Heart left ventricle (tissue), 16 donors: ENCODE measurements around the gene SORL1-AS1.

Experiments
- ATAC-seq, 4 donors: fragments of 200-7000 bp; cut with Tn5 transposase; one replicate each; pipeline ENCODE4 v1.9.1; 2020 to 2022; ENCODE audit warnings: moderate library complexity in 4 of 4, mild to moderate bottlenecking in 3 of 4, moderate number of reproducible peaks in 1 of 4
- DNase-seq, 5 donors: peaks; one replicate each; pipeline ENCODE4 v3.0.0-alpha.2; 2020
- H3K27ac ChIP-seq, 12 donors: fragments of 200-600 bp; sonication (generic) in 4 of 12; one replicate each; pipeline versions ENCODE4 v1.5.0 to v1.8.0; 2016 to 2022; ENCODE audit warnings: mild to moderate bottlenecking in 2 of 12
- H3K27me3 ChIP-seq, 9 donors: fragments of 200-600 bp; sonication (generic) in 2 of 9; one replicate each; pipeline versions ENCODE4 v1.5.1 to v1.8.0; 2016 to 2022; ENCODE audit warnings: mild to moderate bottlenecking in 3 of 9
- H3K36me3 ChIP-seq, 9 donors: fragments of 200-600 bp; sonication (generic) in 2 of 9; one replicate each; pipeline versions ENCODE4 v1.5.0 to v1.8.0; 2018 to 2022; ENCODE audit warnings: mild to moderate bottlenecking in 2 of 9
- H3K4me1 ChIP-seq, 12 donors: fragments of 200-600 bp; sonication (generic) in 4 of 12; one replicate each; pipeline versions ENCODE4 v1.5.0 to v1.8.0; 2016 to 2022; ENCODE audit warnings: mild to moderate bottlenecking in 3 of 12
- H3K4me3 ChIP-seq, 12 donors: fragments of 200-600 bp; sonication (generic) in 4 of 12; one replicate each; pipeline versions ENCODE4 v1.5.0 to v1.8.0; 2017 to 2022; ENCODE audit warnings: mild to moderate bottlenecking in 9 of 12, moderate library complexity in 4 of 12
- H3K9me3 ChIP-seq, 12 donors: fragments of 200-600 bp; sonication (generic) in 4 of 12; one replicate each; pipeline versions ENCODE4 v1.5.0 to v1.8.0; 2016 to 2022; ENCODE audit warnings: mild to moderate bottlenecking in 1 of 12
- CTCF ChIP-seq, 12 donors: fragments of 200-600 bp; sonication (generic) in 4 of 12; IDR thresholded peaks; one replicate each; pipeline versions ENCODE4 v1.5.0 to v1.8.0; 2018 to 2022; ENCODE audit warnings: antibody characterized with exemption in 12 of 12, mild to moderate bottlenecking in 5 of 12
- POLR2A ChIP-seq, 2 donors: fragments of 450-650 bp; IDR thresholded peaks; one replicate each; pipeline ENCODE4 v1.6.1; 2017; ENCODE audit warnings: antibody characterized with exemption in 2 of 2, mild to moderate bottlenecking in 2 of 2, moderate library complexity in 2 of 2
- WGBS, 4 donors: extraction: QIAGEN DNeasy Blood & Tissue Kit in 2 of 4; methylation state at CpG; one replicate each; pipeline versions ENCODE4 v1.1.5 to v1.1.7; 2013 to 2018; 5-methylcytosine and 5-hydroxymethylcytosine counted together
- intact Hi-C, 10 donors: fragments of 100-400 bp; cut with DNase I; formaldehyde crosslinking; loops; one replicate each; pipeline versions ENCODE4 v1.11.1 to v1.14.2; 2022
- donor health status: ischemic (EF 13 %, LVEDD 7.1; RV severe dilation, severe dysfunction).
- donor health status: healthy with polysubstance abuse.
- donor health status: DM: no; HTN: yes; CAD: no.
- donor health status: DM: no; HTN: no; CAD: no.
- donor health status: ischemic (EF 25% LVEDD 6.9; RV normal size, moderate dysfunction).
- donor health status: ischemic (EF 25% LVEDD 5.7; RV mildly dilated, moderate dysfunction).
- donor health status: healthy.
- donor health status: DM: yes; HTN: yes; CAD: no.
- donor health status: ischemic (EF 35%, LVEDD 5.7; RV mildly dilated, moderate dysfunction).
- donor health status: nonischemic (EF 11% LVEDD 7.7; RV severe dilation, severe dysfunction).
- donor health status: DM: yes; HTN: yes; CAD: no.
- donor health status: PGD.
- donor health status: ischemic (EF 29% LVEDD 5.4; RV normal size, mild dysfunction).
- donor health status: nonischemic (EF 23%, LVEDD 6.1; RV moderate dilation, normal function).

The SORL1-AS1 gene

GRCh38 chr11:121435132-121435531, 17.6 kb downstream of the SORL1-AS1 start:
- TF ChIP-seq CTCF (IDR thresholded peaks at IDR 0.05) = no peak
- TF ChIP-seq POLR2A (IDR thresholded peaks at IDR 0.05) = no peak
- H3K27me3 ChIP-seq = no peaks in the 10 kb centered on the region
- peaks cover 0 to 39% (median 0%) of the 10 kb centered on the region in 12 donors for H3K4me1 ChIP-seq
- no peak overlapping the region for H3K27ac ChIP-seq
- no peaks in the 10 kb centered on the region for H3K36me3 ChIP-seq
- ATAC-seq (no peak), DNase-seq (no peak)
- no peaks in the 10 kb centered on the region for H3K9me3 ChIP-seq
- intact Hi-C loops = no loop called here
- no peak overlapping the region for H3K4me3 ChIP-seq
- WGBS, 4 donors = 65 to 80% (median 72%) methylated on average over 4 of the region's 4 CpGs

GRCh38 chr11:121431820-121432526, 20.8 kb downstream of the SORL1-AS1 start:
- WGBS, 4 donors = 78 to 85% (median 82%) methylated on average over 4 of the region's 4 CpGs
- TF ChIP-seq POLR2A (IDR thresholded peaks at IDR 0.05) (no peak), CTCF (IDR thresholded peaks at IDR 0.05) (no peak)

GRCh38 chr11:121429556-121429955, 23.2 kb downstream of the SORL1-AS1 start:
- 43 to 58% (median 57%) methylated on average over 3 of the region's 3 CpGs for WGBS, 4 donors
- TF ChIP-seq CTCF (IDR thresholded peaks at IDR 0.05) = no peak
- intact Hi-C loops = loop anchor here in 2 of 10 donors (10.0 kb wide), 1 partner anchor 105 kb away; no protein-coding TSS in a partner anchor

More at GRCh38 chr11:121431820-121432526, 20.8 kb downstream of the SORL1-AS1 start:
- Histone ChIP-seq H3K27ac (no peak overlapping the region), H3K36me3 (no peaks in the 10 kb centered on the region), H3K4me1 (peaks cover 0 to 47% (median 0%) of the 10 kb centered on the region in 12 donors), H3K27me3 (no peaks in the 10 kb centered on the region), H3K4me3 (no peak overlapping the region), H3K9me3 (no peaks in the 10 kb centered on the region)
- no peak for DNase-seq
- no peak for ATAC-seq
- intact Hi-C loops = no loop called here

GRCh38 chr11:121427400-121427744, 25.4 kb downstream of the SORL1-AS1 start:
- peak in 2 of 12 donors; percentile 0 to 2 for TF ChIP-seq CTCF (IDR thresholded peaks at IDR 0.05)
- TF ChIP-seq POLR2A (IDR thresholded peaks at IDR 0.05) = no peak
- DNase-seq (no peak), ATAC-seq (no peak)
- Histone ChIP-seq H3K4me1 (peaks cover 0 to 39% (median 0%) of the 10 kb centered on the region in 12 donors), H3K27ac (peak overlapping the region in 1 of 12 donors; percentile 50), H3K4me3 (peak overlapping the region in 9 of 12 donors; percentile 15 to 53 (median 41)), H3K36me3 (no peaks in the 10 kb centered on the region), H3K27me3 (no peaks in the 10 kb centered on the region), H3K9me3 (no peaks in the 10 kb centered on the region)
- 13 to 33% (median 15%) methylated on average over 3 to 8 of the region's 8 CpGs for WGBS, 4 donors
- intact Hi-C loops = loop anchor here in 2 of 10 donors (10.0 kb wide), 1 partner anchor 103 kb away; no protein-coding TSS in a partner anchor

More at GRCh38 chr11:121429556-121429955, 23.2 kb downstream of the SORL1-AS1 start:
- no peak overlapping the region for H3K4me3 ChIP-seq
- DNase-seq (no peak), ATAC-seq (no peak)
- H3K27ac ChIP-seq = no peak overlapping the region
- H3K9me3 ChIP-seq = no peaks in the 10 kb centered on the region
- peaks cover 0 to 31% (median 0%) of the 10 kb centered on the region in 12 donors for H3K4me1 ChIP-seq
- H3K36me3 ChIP-seq = no peaks in the 10 kb centered on the region
- H3K27me3 ChIP-seq = no peaks in the 10 kb centered on the region
